Measurements from ENCODE around the gene CRELD1. TPM values are rescaled to one million over a fixed set of nuclear protein-coding genes. Genes with fewer than 3 reads are reported as not detected.
A peak's percentile ranks its signal among the peaks of the same experiment; 100 is the strongest.

Gene CRELD1
- total and polyA plus RNA-seq, 9 of the 15 experiments (the other 6 are each of a cell fraction or from before 2014, with no cell fraction given): 3.3 to 25.8 (median 16.5) TPM

DNA sequence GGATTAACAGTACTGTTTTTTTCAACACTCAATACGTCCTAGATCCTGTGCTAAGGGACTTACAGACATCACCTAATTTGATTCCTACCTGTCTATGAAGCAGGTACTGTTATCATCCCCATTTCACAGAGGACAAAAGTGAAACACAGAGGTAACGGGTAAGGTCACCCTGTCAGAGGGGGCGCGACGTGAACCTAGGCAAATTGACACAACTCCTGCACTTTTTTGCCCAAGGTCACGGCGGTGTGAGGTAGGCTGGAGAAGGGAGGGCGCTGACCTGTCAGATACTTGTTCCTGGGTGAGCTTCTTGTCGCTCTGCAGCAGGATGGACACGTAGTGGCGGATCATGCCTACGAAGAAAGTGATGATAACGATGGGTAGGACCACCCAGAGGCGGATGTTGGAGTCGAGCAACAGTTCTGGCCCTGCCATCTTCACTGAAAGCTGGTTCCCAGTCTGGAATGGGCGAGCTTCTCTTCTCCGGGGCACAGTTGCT is 52.6 kb downstream of the CRELD1 start (continued):
- TF ChIP-seq, protein P1, sequence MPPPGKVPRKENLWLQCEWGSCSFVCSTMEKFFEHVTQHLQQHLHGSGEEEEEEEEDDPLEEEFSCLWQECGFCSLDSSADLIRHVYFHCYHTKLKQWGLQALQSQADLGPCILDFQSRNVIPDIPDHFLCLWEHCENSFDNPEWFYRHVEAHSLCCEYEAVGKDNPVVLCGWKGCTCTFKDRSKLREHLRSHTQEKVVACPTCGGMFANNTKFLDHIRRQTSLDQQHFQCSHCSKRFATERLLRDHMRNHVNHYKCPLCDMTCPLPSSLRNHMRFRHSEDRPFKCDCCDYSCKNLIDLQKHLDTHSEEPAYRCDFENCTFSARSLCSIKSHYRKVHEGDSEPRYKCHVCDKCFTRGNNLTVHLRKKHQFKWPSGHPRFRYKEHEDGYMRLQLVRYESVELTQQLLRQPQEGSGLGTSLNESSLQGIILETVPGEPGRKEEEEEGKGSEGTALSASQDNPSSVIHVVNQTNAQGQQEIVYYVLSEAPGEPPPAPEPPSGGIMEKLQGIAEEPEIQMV (tag; conservative IDR thresholded peaks at IDR 0.05; ENCODE audit: low read depth): no peak
- TF ChIP-seq, protein P2, sequence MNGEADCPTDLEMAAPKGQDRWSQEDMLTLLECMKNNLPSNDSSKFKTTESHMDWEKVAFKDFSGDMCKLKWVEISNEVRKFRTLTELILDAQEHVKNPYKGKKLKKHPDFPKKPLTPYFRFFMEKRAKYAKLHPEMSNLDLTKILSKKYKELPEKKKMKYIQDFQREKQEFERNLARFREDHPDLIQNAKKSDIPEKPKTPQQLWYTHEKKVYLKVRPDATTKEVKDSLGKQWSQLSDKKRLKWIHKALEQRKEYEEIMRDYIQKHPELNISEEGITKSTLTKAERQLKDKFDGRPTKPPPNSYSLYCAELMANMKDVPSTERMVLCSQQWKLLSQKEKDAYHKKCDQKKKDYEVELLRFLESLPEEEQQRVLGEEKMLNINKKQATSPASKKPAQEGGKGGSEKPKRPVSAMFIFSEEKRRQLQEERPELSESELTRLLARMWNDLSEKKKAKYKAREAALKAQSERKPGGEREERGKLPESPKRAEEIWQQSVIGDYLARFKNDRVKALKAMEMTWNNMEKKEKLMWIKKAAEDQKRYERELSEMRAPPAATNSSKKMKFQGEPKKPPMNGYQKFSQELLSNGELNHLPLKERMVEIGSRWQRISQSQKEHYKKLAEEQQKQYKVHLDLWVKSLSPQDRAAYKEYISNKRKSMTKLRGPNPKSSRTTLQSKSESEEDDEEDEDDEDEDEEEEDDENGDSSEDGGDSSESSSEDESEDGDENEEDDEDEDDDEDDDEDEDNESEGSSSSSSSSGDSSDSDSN (IDR thresholded peaks at IDR 0.05; ENCODE audit: borderline replicate concordance in 1 of 2, low read depth in 2 of 2, low read length in 2 of 2): no peak
- TF ChIP-seq ZNF699 (CRISPR knock-in tag; IDR thresholded peaks at IDR 0.05; ENCODE audit: insufficient replicate concordance): no peak
- TF ChIP-seq RBM25 (IDR thresholded peaks at IDR 0.05; ENCODE audit: low read depth, low read length, severe bottlenecking): peak; percentile 16
- TF ChIP-seq, protein P3, sequence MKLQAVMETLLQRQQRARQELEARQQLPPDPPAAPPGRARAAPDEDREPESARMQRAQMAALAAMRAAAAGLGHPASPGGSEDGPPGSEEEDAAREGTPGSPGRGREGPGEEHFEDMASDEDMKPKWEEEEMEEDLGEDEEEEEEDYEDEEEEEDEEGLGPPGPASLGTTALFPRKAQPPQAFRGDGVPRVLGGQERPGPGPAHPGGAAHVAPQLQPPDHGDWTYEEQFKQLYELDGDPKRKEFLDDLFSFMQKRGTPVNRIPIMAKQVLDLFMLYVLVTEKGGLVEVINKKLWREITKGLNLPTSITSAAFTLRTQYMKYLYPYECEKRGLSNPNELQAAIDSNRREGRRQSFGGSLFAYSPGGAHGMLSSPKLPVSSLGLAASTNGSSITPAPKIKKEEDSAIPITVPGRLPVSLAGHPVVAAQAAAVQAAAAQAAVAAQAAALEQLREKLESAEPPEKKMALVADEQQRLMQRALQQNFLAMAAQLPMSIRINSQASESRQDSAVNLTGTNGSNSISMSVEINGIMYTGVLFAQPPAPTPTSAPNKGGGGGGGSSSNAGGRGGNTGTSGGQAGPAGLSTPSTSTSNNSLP (IDR thresholded peaks at IDR 0.05; ENCODE audit: borderline replicate concordance, low read depth, low read length): no peak
- TF ChIP-seq, protein P4, sequence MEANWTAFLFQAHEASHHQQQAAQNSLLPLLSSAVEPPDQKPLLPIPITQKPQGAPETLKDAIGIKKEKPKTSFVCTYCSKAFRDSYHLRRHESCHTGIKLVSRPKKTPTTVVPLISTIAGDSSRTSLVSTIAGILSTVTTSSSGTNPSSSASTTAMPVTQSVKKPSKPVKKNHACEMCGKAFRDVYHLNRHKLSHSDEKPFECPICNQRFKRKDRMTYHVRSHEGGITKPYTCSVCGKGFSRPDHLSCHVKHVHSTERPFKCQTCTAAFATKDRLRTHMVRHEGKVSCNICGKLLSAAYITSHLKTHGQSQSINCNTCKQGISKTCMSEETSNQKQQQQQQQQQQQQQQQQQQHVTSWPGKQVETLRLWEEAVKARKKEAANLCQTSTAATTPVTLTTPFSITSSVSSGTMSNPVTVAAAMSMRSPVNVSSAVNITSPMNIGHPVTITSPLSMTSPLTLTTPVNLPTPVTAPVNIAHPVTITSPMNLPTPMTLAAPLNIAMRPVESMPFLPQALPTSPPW (CRISPR knock-in tag; IDR thresholded peaks at IDR 0.05): 0 out of 2 replicates have a peak, but pooled peaks have one; percentile 4
- peak; percentile 5; the same call in 1 of the 2 replicates for TF ChIP-seq ZSCAN32 (CRISPR knock-in tag; IDR thresholded peaks at IDR 0.05)
- TF ChIP-seq, protein P5, sequence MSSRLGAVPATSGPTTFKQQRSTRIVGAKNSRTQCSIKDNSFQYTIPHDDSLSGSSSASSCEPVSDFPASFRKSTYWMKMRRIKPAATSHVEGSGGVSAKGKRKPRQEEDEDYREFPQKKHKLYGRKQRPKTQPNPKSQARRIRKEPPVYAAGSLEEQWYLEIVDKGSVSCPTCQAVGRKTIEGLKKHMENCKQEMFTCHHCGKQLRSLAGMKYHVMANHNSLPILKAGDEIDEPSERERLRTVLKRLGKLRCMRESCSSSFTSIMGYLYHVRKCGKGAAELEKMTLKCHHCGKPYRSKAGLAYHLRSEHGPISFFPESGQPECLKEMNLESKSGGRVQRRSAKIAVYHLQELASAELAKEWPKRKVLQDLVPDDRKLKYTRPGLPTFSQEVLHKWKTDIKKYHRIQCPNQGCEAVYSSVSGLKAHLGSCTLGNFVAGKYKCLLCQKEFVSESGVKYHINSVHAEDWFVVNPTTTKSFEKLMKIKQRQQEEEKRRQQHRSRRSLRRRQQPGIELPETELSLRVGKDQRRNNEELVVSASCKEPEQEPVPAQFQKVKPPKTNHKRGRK (tag; IDR thresholded peaks at IDR 0.05): no peak
- TF ChIP-seq TOE1 (IDR thresholded peaks at IDR 0.05; ENCODE audit: borderline replicate concordance): no peak
- TF ChIP-seq TOE1 (CRISPR knock-in tag; IDR thresholded peaks at IDR 0.05; ENCODE audit: borderline replicate concordance, low read depth): 0 out of 2 replicates have a peak, but pooled peaks have one; percentile 6
- TF ChIP-seq DNMT1 (IDR thresholded peaks at IDR 0.05): no peak
- TF ChIP-seq ZBTB1 (CRISPR knock-in tag; IDR thresholded peaks at IDR 0.05; ENCODE audit: borderline replicate concordance, low read depth): 0 out of 2 replicates have a peak, but pooled peaks have one; percentile 74
- TF ChIP-seq, protein P6, sequence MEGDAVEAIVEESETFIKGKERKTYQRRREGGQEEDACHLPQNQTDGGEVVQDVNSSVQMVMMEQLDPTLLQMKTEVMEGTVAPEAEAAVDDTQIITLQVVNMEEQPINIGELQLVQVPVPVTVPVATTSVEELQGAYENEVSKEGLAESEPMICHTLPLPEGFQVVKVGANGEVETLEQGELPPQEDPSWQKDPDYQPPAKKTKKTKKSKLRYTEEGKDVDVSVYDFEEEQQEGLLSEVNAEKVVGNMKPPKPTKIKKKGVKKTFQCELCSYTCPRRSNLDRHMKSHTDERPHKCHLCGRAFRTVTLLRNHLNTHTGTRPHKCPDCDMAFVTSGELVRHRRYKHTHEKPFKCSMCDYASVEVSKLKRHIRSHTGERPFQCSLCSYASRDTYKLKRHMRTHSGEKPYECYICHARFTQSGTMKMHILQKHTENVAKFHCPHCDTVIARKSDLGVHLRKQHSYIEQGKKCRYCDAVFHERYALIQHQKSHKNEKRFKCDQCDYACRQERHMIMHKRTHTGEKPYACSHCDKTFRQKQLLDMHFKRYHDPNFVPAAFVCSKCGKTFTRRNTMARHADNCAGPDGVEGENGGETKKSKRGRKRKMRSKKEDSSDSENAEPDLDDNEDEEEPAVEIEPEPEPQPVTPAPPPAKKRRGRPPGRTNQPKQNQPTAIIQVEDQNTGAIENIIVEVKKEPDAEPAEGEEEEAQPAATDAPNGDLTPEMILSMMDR (IDR thresholded peaks at IDR 0.05 in 2 of 3, conservative IDR thresholded peaks at IDR 0.05 in 1 of 3; ENCODE audit: insufficient read depth in 2 of 3, low read depth in 1 of 3, low read length in 3 of 3): 0 out of 6 replicates have a peak, but pooled peaks of 1 of the 3 experiments have one; percentile 0
